Activated CD8-positive, alpha-beta memory T cell treated with anti-CD3 and anti-CD28 coated beads for 36 hours (primary cell): ENCODE measurements around the gene SMIM32. TPM values are rescaled to one million over a fixed set of nuclear protein-coding genes. Genes with fewer than 3 reads are reported as not detected.

ENCODE experiments used
- CTCF ChIA-PET: fragments of 350-600 bp; sonication (Branson Sonifier 250); formaldehyde crosslinking; loops from one replicate; lab custom pipeline; 2021; ENCODE audit warnings: antibody characterized with exemption; lab: Charles Lee
- POLR2A ChIA-PET: fragments of 350-600 bp; sonication (Branson Sonifier 250); formaldehyde crosslinking; loops from one replicate; lab custom pipeline; 2021; ENCODE audit warnings: antibody characterized with exemption; lab: Charles Lee
- total RNA-seq, 2 experiments: library from RNA; stranded (reverse); gene quantifications; one replicate each; pipeline ENCODE4 v1.2.3, GENCODE V29; 2021

SMIM32 gene
- total RNA-seq, 2 experiments from 2014 or later: not detected

GRCh38 chr5:136145030-136145429 is 47.9 kb downstream of the SMIM32 start:
- ChIA-PET POLR2A (no interaction called here), CTCF (no interaction called here)

- ChIA-PET POLR2A (no interaction called here), CTCF (no interaction called here)
Measured at GRCh38 chr5:136143763-136144162, 49.2 kb downstream of the SMIM32 start.

- ChIA-PET POLR2A (no interaction called here), CTCF (no interaction called here)
Measured at GRCh38 chr5:136143312-136143711, 49.6 kb downstream of the SMIM32 start.

GRCh38 chr5:136141561-136141960 is 51.4 kb downstream of the SMIM32 start:
- ChIA-PET POLR2A (no interaction called here), CTCF (no interaction called here)

Other genes starting within 250 kb of the SMIM32 start
- not detected for gene LECT2, start 238.2 kb downstream of the SMIM32 start, total RNA-seq
- gene TGFBI, start 164.2 kb downstream of the SMIM32 start, total RNA-seq: under 1 TPM in 1 of 2 experiments, not detected in 1; 0.23 TPM
- 10 to 100 TPM; 19.0 to 19.2 TPM for gene SMAD5, start 60.3 kb downstream of the SMIM32 start, total RNA-seq
- not detected for gene TRPC7, start 172.4 kb upstream of the SMIM32 start, total RNA-seq